Activated CD8-positive, alpha-beta T cell treated with anti-CD3 and anti-CD28 coated beads for 36 hours (primary cell): Measurements from ENCODE around the gene IL34. TPM values are rescaled to one million over a fixed set of nuclear protein-coding genes. Genes with fewer than 3 reads are reported as not detected.

Source experiments
- ATAC-seq: fragments of 200-7000 bp; cut with Tn5 transposase; one replicate; pipeline ENCODE4 v1.10.0; 2021; ENCODE audit warnings: mild to moderate bottlenecking, moderate library complexity
- CTCF ChIA-PET: fragments of 350-600 bp; sonication (Branson Sonifier 250); formaldehyde crosslinking; loops from one replicate; lab custom pipeline; 2021; ENCODE audit warnings: antibody characterized with exemption; lab: Charles Lee
- POLR2A ChIA-PET: fragments of 350-600 bp; sonication (Branson Sonifier 250); formaldehyde crosslinking; loops from one replicate; lab custom pipeline; 2021; ENCODE audit warnings: antibody characterized with exemption; lab: Charles Lee
- DNase-seq: peaks from one replicate; pipeline ENCODE4 v3.0.0-alpha.2; 2020
- H3K27ac Mint-ChIP-seq: one replicate; pipeline ENCODE4 v1.8.0; 2021; ENCODE audit warnings: mild to moderate bottlenecking, mixed read lengths
- H3K27me3 Mint-ChIP-seq: one replicate; pipeline ENCODE4 v1.8.0; 2021; ENCODE audit warnings: mixed read lengths
- H3K36me3 Mint-ChIP-seq: one replicate; pipeline ENCODE4 v1.8.0; 2021; ENCODE audit warnings: low read depth, mixed read lengths
- H3K4me1 Mint-ChIP-seq: one replicate; pipeline ENCODE4 v1.8.0; 2021; ENCODE audit warnings: low read depth, mixed read lengths
- H3K4me3 Mint-ChIP-seq: one replicate; pipeline ENCODE4 v1.8.0; 2021; ENCODE audit warnings: mild to moderate bottlenecking, moderate library complexity, mixed read lengths
- H3K9me3 Mint-ChIP-seq: one replicate; pipeline ENCODE4 v1.8.0; 2021; ENCODE audit warnings: mixed read lengths
- intact Hi-C: fragments of 100-400 bp; cut with micrococcal nuclease; formaldehyde crosslinking; loops from one replicate; pipeline ENCODE4 v1.10.0; 2022
- total RNA-seq, 2 experiments: library from RNA; stranded (reverse); gene quantifications; one replicate each; pipeline ENCODE4 v1.2.3, GENCODE V29; 2021
- TF ChIP-seq, protein P1 (sequence below): fragments of 200-600 bp; IDR thresholded peaks from one replicate; pipeline ENCODE4 v1.8.0; 2022; ENCODE audit warnings: antibody characterized with exemption, mild to moderate bottlenecking

IL34 gene
- total RNA-seq, 2 experiments from 2014 or later: not detected

DNA sequence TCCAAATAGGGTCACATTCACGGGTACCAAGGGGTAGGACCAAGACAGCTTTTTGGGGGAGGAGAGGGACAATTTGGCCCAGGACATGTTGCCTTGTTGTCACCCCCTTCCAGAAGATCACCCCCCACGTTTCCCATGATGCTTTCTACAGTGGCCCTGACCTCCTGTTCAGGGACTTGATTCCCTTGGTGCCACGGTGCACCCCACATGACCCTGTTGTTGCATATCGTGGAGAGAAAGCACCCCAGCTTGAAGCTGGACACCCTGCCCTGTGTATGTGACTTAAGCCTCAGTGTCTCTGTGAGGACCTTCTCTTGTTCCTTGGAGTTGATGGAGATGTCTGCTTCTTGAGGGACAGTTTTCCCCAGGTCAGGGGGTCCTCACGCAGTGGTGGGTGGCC, 12.6 kb downstream of the IL34 start:
- ATAC-seq: no peak
- ChIA-PET POLR2A (no interaction called here), CTCF (no interaction called here)
- TF ChIP-seq, protein P1, sequence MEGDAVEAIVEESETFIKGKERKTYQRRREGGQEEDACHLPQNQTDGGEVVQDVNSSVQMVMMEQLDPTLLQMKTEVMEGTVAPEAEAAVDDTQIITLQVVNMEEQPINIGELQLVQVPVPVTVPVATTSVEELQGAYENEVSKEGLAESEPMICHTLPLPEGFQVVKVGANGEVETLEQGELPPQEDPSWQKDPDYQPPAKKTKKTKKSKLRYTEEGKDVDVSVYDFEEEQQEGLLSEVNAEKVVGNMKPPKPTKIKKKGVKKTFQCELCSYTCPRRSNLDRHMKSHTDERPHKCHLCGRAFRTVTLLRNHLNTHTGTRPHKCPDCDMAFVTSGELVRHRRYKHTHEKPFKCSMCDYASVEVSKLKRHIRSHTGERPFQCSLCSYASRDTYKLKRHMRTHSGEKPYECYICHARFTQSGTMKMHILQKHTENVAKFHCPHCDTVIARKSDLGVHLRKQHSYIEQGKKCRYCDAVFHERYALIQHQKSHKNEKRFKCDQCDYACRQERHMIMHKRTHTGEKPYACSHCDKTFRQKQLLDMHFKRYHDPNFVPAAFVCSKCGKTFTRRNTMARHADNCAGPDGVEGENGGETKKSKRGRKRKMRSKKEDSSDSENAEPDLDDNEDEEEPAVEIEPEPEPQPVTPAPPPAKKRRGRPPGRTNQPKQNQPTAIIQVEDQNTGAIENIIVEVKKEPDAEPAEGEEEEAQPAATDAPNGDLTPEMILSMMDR: no peak
- no peak for DNase-seq
- Mint-ChIP-seq H3K36me3 (no peaks in the 10 kb centered on the region), H3K27ac (no peak overlapping the region), H3K9me3 (no peaks in the 10 kb centered on the region), H3K4me3 (no peak overlapping the region), H3K4me1 (no peaks in the 10 kb centered on the region), H3K27me3 (no peaks in the 10 kb centered on the region)
- intact Hi-C loops: no loop called here

DNA sequence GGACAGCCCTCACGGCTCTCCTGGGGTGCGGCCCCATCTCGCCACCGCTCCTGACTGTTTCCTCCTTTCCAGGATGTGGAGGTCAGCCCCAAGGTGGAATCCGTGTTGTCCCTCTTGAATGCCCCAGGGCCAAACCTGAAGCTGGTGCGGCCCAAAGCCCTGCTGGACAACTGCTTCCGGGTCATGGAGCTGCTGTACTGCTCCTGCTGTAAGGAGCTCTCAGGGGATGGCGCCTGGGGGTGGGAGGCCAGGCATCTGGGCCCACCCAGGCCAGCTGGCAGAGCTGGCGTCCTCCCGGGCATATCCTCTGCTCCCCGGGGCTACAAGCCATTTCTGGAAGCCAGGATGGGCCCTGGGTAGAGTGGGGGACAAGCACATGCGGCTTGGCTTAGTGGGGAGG, 13.2 kb downstream of the IL34 start:
- Mint-ChIP-seq H3K4me3 (no peak overlapping the region), H3K9me3 (no peaks in the 10 kb centered on the region), H3K4me1 (no peaks in the 10 kb centered on the region), H3K27ac (no peak overlapping the region), H3K36me3 (no peaks in the 10 kb centered on the region), H3K27me3 (no peaks in the 10 kb centered on the region)
- POLR2A ChIA-PET: no interaction called here
- TF ChIP-seq, protein P1: no peak
- intact Hi-C loops: no loop called here
- no peak for ATAC-seq
- no peak for DNase-seq
- CTCF ChIA-PET: interaction anchor here (1.6 kb wide), 1 partner anchor 111 kb away, joined by 5 read pairs; no protein-coding TSS in a partner anchor

DNA sequence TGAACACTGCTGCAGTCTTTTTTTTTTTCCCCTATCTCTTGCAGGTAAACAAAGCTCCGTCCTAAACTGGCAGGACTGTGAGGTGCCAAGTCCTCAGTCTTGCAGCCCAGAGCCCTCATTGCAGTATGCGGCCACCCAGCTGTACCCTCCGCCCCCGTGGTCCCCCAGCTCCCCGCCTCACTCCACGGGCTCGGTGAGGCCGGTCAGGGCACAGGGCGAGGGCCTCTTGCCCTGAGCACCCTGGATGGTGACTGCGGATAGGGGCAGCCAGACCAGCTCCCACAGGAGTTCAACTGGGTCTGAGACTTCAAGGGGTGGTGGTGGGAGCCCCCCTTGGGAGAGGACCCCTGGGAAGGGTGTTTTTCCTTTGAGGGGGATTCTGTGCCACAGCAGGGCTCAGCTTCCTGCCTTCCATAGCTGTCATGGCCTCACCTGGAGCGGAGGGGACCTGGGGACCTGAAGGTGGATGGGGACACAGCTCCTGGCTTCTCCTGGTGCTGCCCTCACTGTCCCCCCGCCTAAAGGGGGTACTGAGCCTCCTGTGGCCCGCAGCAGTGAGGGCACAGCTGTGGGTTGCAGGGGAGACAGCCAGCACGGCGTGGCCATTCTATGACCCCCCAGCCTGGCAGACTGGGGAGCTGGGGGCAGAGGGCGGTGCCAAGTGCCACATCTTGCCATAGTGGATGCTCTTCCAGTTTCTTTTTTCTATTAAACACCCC, 13.8 kb downstream of the IL34 start:
- H3K36me3 Mint-ChIP-seq: no peaks in the 10 kb centered on the region
- H3K4me1 Mint-ChIP-seq: no peaks in the 10 kb centered on the region
- H3K27ac Mint-ChIP-seq: no peak overlapping the region
- TF ChIP-seq, protein P1: no peak
- ATAC-seq (no peak), DNase-seq (no peak)
- H3K4me3 Mint-ChIP-seq: no peak overlapping the region
- no peaks in the 10 kb centered on the region for H3K9me3 Mint-ChIP-seq
- ChIA-PET POLR2A (no interaction called here), CTCF (interaction anchor here (1.6 kb wide), 1 partner anchor 111 kb away, joined by 5 read pairs; no protein-coding TSS in a partner anchor)
- no peaks in the 10 kb centered on the region for H3K27me3 Mint-ChIP-seq
- intact Hi-C loops: no loop called here

DNA sequence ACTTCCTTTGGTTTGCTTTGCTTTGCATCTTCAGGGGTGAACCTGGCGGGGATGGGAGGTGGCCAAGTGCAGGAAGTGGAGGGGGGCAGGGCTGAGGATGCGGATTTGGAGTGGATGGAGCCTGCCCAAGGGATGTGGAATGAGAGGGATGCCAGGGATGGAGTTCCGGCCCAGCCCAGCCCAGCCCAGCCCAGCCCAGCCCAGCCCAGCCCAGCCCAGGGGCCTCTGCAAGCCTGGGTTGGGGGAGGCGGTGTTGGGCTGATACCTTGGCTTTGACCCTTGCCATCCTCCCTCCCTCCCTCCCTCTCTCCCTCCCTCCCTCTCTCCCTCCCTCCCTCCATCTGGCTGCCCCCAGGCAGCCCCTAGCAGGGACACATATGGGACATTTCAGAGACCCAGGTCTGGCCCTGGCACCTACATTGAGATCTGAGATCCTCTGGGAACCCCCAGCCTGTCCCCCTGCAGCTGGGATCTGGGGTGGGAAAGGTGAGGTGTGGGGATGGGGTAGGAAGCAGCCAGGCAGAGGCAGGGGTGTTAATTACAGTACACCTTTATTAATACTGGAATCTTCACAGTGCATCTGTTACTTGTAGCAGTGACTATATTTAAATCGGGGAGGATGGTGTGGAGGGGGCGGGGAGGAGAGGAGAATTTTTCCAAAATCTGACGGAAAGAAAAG, 14.5 kb downstream of the IL34 start:
- Mint-ChIP-seq H3K27me3 (no peaks in the 10 kb centered on the region), H3K4me3 (no peak overlapping the region), H3K9me3 (no peaks in the 10 kb centered on the region), H3K27ac (no peak overlapping the region), H3K4me1 (no peaks in the 10 kb centered on the region), H3K36me3 (peaks cover 2% of the 10 kb centered on the region)
- ChIA-PET POLR2A (no interaction called here), CTCF (interaction anchor here (1.6 kb wide), 1 partner anchor 110 kb away, joined by 5 read pairs; no protein-coding TSS in a partner anchor)
- ATAC-seq (no peak), DNase-seq (no peak)
- TF ChIP-seq, protein P1: no peak
- intact Hi-C loops: no loop called here

DNA sequence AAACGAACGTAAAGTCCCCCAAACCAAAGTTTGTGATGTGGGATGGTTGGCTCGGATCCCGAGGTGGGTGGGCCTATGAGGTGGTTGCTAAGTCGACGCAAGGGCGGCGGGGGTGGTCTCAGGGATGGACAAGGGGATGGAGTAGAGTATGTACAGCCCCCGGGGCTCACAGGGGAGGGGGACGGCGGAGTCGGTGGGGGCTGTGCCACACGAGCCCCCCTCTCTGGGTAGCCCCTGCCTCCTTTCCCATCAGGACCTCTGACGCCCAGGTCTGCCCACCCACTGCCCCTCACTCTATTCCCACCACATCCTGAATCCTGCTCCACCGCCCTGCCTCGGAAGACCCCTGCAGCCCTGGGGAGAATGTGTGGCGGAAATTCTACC, 15.2 kb downstream of the IL34 start:
- no peaks in the 10 kb centered on the region for H3K27me3 Mint-ChIP-seq
- TF ChIP-seq, protein P1: no peak
- no peak overlapping the region for H3K27ac Mint-ChIP-seq
- H3K9me3 Mint-ChIP-seq: no peaks in the 10 kb centered on the region
- no peak for ATAC-seq
- ChIA-PET POLR2A (no interaction called here), CTCF (no interaction called here)
- no peak for DNase-seq
- peaks cover 3% of the 10 kb centered on the region for H3K36me3 Mint-ChIP-seq
- intact Hi-C loops: no loop called here
- no peak overlapping the region for H3K4me3 Mint-ChIP-seq
- no peaks in the 10 kb centered on the region for H3K4me1 Mint-ChIP-seq
